HEK293 (cell line): ENCODE results near the gene OR5B21.

Experiments
- CTCF ChIA-PET: fragments of 350-600 bp; formaldehyde crosslinking; extraction: SDS; loops from one replicate; lab custom pipeline; 2021; ENCODE audit warnings: antibody characterized with exemption; lab: Yijun Ruan, JAX
- POLR2A ChIA-PET: fragments of 300-600 bp; formaldehyde crosslinking; extraction: SDS; loops from one replicate; lab custom pipeline; 2020; ENCODE audit warnings: antibody characterized with exemption, inconsistent platforms; lab: Yijun Ruan, JAX
- H3K27ac ChIP-seq: fragments of 200-500 bp; sonication (Bioruptor generic); 2 replicates; pipeline ENCODE4 v1.5.1; 2014; ENCODE audit warnings: low read depth, low read length, control low read depth, inconsistent platforms; ENCODE audit errors: extremely low read depth
- H3K36me3 ChIP-seq, 2 experiments: fragments of 200-500 bp in 1 of 2; sonication (Bioruptor generic) in 1 of 2; 1 replicate in 1 of 2; 2 replicates in 1 of 2; pipeline ENCODE4 v1.5.1; 2014 to 2017; ENCODE audit warnings: inconsistent platforms in 2 of 2, low read length in 2 of 2; ENCODE audit not compliant: control insufficient read depth in 2 of 2, insufficient read depth in 1 of 2
- H3K4me1 ChIP-seq: fragments of 200-500 bp; sonication (Bioruptor generic); 2 replicates; pipeline ENCODE4 v1.5.1; 2014; ENCODE audit warnings: mild to moderate bottlenecking, low read length, inconsistent platforms; ENCODE audit not compliant: control insufficient read depth, insufficient read depth
- H3K4me3 ChIP-seq: 2 replicates; pipeline ENCODE4 v1.5.1; 2011; ENCODE audit warnings: low read depth, mild to moderate bottlenecking, control low read depth, low read length, moderate library complexity
- H3K9me3 ChIP-seq: fragments of 200-500 bp; sonication (Bioruptor generic); 2 replicates; pipeline ENCODE4 v1.5.1; 2014; ENCODE audit warnings: low read depth, low read length, inconsistent platforms; ENCODE audit not compliant: control insufficient read depth, insufficient read depth
- KLF7 ChIP-seq: fragments of 450-650 bp; formaldehyde crosslinking; IDR thresholded peaks from 2 replicates; pipeline ENCODE4 v1.5.1; 2016; ENCODE audit warnings: missing biosample characterization, missing genetic modification characterization, borderline replicate concordance
- OSR2 ChIP-seq: fragments of 450-650 bp; formaldehyde crosslinking; IDR thresholded peaks from 2 replicates; pipeline ENCODE4 v1.5.1; 2016; ENCODE audit warnings: missing biosample characterization, missing genetic modification characterization
- OVOL3 ChIP-seq: fragments of 450-650 bp; formaldehyde crosslinking; IDR thresholded peaks from 2 replicates; pipeline ENCODE4 v1.5.1; 2016; ENCODE audit warnings: missing biosample characterization, missing genetic modification characterization
- ZBTB8A ChIP-seq: fragments of 450-650 bp; formaldehyde crosslinking; IDR thresholded peaks from 2 replicates; pipeline ENCODE4 v1.5.1; 2016; ENCODE audit warnings: missing biosample characterization, missing genetic modification characterization
- ZNF174 ChIP-seq: fragments of 450-650 bp; formaldehyde crosslinking; IDR thresholded peaks from 2 replicates; pipeline ENCODE4 v1.5.0; 2017; ENCODE audit warnings: missing biosample characterization, mild to moderate bottlenecking, missing genetic modification characterization
- ZNF214 ChIP-seq: fragments of 450-650 bp; formaldehyde crosslinking; IDR thresholded peaks from 2 replicates; pipeline ENCODE4 v1.5.1; 2017; ENCODE audit warnings: missing biosample characterization, mild to moderate bottlenecking, missing genetic modification characterization, borderline replicate concordance
- ZNF302 ChIP-seq: fragments of 450-650 bp; formaldehyde crosslinking; IDR thresholded peaks from 2 replicates; pipeline ENCODE4 v1.5.1; 2016; ENCODE audit warnings: missing biosample characterization, missing genetic modification characterization, low read depth
- ZNF350 ChIP-seq: fragments of 450-650 bp; formaldehyde crosslinking; IDR thresholded peaks from 2 replicates; pipeline ENCODE4 v1.5.0; 2017; ENCODE audit warnings: missing biosample characterization, mild to moderate bottlenecking, missing genetic modification characterization
- ZNF404 ChIP-seq: fragments of 450-650 bp; formaldehyde crosslinking; IDR thresholded peaks from 2 replicates; pipeline ENCODE4 v1.5.1; 2017; ENCODE audit warnings: missing biosample characterization, missing genetic modification characterization
- ZNF529 ChIP-seq: fragments of 450-650 bp; formaldehyde crosslinking; IDR thresholded peaks from 2 replicates; pipeline ENCODE4 v1.5.1; 2017; ENCODE audit warnings: missing genetic modification characterization, missing biosample characterization; ENCODE audit not compliant: insufficient replicate concordance
- ZNF561 ChIP-seq: fragments of 450-650 bp; IDR thresholded peaks from 2 replicates; pipeline ENCODE4 v1.5.1; 2018; ENCODE audit warnings: missing biosample characterization, missing genetic modification characterization, borderline replicate concordance
- TF ChIP-seq, protein P1 (sequence below): fragments of 450-650 bp; formaldehyde crosslinking; IDR thresholded peaks from 2 replicates; pipeline ENCODE4 v1.5.1; 2017; ENCODE audit warnings: missing biosample characterization, mild to moderate bottlenecking, missing genetic modification characterization, moderate library complexity
- TF ChIP-seq, protein P2 (sequence below): IDR thresholded peaks from 2 replicates; pipeline ENCODE4 v1.6.1; 2011; ENCODE audit warnings: mild to moderate bottlenecking, low read depth, low read length, borderline replicate concordance
- TF ChIP-seq, protein P3 (sequence below): fragments of 450-650 bp; formaldehyde crosslinking; IDR thresholded peaks from 2 replicates; pipeline ENCODE4 v1.5.1; 2016; ENCODE audit warnings: missing biosample characterization, missing genetic modification characterization
- TF ChIP-seq, protein P4 (sequence below): fragments of 450-650 bp; formaldehyde crosslinking; IDR thresholded peaks from 2 replicates; pipeline ENCODE4 v1.5.1; 2016; ENCODE audit warnings: missing biosample characterization, missing genetic modification characterization
- TF ChIP-seq, protein P5 (sequence below): fragments of 450-650 bp; formaldehyde crosslinking; IDR thresholded peaks from 2 replicates; pipeline ENCODE4 v1.5.1; 2016; ENCODE audit warnings: missing biosample characterization, missing genetic modification characterization
- TF ChIP-seq, protein P6 (sequence below): fragments of 450-650 bp; formaldehyde crosslinking; IDR thresholded peaks from 2 replicates; pipeline ENCODE4 v1.5.1; 2016; ENCODE audit warnings: missing biosample characterization, missing genetic modification characterization
- TF ChIP-seq, protein P7 (sequence below): fragments of 450-650 bp; formaldehyde crosslinking; IDR thresholded peaks from 2 replicates; pipeline ENCODE4; 2016; ENCODE audit warnings: missing biosample characterization, missing genetic modification characterization
- TF ChIP-seq, protein P8 (sequence below): fragments of 450-650 bp; formaldehyde crosslinking; IDR thresholded peaks from 2 replicates; pipeline ENCODE4 v1.5.1; 2016; ENCODE audit warnings: missing biosample characterization, missing genetic modification characterization

The OR5B21 gene

DNA sequence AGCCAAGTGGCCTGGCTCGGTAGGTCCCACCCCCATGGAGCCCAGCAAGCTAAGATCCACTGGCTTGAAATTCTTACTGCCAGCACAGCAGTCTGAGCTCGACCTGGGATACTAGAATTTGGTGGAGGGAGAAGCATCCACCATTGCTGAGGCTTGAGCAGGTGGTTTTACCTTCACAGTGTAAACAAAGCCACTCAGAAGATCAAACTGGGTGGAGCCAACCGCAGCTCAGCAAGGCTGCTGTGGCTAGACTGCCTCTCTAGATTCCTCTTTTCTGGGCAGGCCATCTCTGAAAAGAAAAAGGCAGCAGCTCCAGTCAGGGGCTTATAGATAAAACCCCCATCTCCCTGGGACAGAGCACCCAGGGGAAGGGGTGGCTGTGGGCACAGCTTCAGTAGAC, 22.3 kb upstream of the OR5B21 start:
- TF ChIP-seq ZNF404 (tag by site-specific recombination) (no peak), ZNF214 (no peak), ZNF174 (tag by site-specific recombination) (no peak), OSR2 (tag by site-specific recombination) (no peak), KLF7 (tag by site-specific recombination) (no peak), ZNF350 (tag by site-specific recombination) (no peak), ZNF561 (tag by site-specific recombination) (no peak), ZBTB8A (tag by site-specific recombination) (no peak), OVOL3 (tag by site-specific recombination) (no peak), ZNF529 (no peak), ZNF302 (no peak)
- TF ChIP-seq, protein P1, sequence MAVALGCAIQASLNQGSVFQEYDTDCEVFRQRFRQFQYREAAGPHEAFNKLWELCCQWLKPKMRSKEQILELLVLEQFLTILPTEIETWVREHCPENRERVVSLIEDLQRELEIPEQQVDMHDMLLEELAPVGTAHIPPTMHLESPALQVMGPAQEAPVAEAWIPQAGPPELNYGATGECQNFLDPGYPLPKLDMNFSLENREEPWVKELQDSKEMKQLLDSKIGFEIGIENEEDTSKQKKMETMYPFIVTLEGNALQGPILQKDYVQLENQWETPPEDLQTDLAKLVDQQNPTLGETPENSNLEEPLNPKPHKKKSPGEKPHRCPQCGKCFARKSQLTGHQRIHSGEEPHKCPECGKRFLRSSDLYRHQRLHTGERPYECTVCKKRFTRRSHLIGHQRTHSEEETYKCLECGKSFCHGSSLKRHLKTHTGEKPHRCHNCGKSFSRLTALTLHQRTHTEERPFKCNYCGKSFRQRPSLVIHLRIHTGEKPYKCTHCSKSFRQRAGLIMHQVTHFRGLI (tag by site-specific recombination), result no peak
- TF ChIP-seq, protein P2, sequence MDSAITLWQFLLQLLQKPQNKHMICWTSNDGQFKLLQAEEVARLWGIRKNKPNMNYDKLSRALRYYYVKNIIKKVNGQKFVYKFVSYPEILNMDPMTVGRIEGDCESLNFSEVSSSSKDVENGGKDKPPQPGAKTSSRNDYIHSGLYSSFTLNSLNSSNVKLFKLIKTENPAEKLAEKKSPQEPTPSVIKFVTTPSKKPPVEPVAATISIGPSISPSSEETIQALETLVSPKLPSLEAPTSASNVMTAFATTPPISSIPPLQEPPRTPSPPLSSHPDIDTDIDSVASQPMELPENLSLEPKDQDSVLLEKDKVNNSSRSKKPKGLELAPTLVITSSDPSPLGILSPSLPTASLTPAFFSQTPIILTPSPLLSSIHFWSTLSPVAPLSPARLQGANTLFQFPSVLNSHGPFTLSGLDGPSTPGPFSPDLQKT, result no peak
- TF ChIP-seq, protein P3, sequence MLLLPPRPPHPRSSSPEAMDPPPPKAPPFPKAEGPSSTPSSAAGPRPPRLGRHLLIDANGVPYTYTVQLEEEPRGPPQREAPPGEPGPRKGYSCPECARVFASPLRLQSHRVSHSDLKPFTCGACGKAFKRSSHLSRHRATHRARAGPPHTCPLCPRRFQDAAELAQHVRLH (tag by site-specific recombination), result no peak
- TF ChIP-seq, protein P4, sequence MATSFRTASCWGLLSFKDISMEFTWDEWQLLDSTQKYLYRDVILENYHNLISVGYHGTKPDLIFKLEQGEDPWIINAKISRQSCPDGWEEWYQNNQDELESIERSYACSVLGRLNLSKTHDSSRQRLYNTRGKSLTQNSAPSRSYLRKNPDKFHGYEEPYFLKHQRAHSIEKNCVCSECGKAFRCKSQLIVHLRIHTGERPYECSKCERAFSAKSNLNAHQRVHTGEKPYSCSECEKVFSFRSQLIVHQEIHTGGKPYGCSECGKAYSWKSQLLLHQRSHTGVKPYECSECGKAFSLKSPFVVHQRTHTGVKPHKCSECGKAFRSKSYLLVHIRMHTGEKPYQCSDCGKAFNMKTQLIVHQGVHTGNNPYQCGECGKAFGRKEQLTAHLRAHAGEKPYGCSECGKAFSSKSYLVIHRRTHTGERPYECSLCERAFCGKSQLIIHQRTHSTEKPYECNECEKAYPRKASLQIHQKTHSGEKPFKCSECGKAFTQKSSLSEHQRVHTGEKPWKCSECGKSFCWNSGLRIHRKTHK (tag by site-specific recombination), result no peak
- TF ChIP-seq, protein P5, sequence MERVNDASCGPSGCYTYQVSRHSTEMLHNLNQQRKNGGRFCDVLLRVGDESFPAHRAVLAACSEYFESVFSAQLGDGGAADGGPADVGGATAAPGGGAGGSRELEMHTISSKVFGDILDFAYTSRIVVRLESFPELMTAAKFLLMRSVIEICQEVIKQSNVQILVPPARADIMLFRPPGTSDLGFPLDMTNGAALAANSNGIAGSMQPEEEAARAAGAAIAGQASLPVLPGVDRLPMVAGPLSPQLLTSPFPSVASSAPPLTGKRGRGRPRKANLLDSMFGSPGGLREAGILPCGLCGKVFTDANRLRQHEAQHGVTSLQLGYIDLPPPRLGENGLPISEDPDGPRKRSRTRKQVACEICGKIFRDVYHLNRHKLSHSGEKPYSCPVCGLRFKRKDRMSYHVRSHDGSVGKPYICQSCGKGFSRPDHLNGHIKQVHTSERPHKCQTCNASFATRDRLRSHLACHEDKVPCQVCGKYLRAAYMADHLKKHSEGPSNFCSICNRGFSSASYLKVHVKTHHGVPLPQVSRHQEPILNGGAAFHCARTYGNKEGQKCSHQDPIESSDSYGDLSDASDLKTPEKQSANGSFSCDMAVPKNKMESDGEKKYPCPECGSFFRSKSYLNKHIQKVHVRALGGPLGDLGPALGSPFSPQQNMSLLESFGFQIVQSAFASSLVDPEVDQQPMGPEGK (tag by site-specific recombination), result no peak
- peaks cover 0 to 18% of the 10 kb centered on the region in 2 experiments; a peak in 1 of 3 replicates for H3K36me3 ChIP-seq

DNA sequence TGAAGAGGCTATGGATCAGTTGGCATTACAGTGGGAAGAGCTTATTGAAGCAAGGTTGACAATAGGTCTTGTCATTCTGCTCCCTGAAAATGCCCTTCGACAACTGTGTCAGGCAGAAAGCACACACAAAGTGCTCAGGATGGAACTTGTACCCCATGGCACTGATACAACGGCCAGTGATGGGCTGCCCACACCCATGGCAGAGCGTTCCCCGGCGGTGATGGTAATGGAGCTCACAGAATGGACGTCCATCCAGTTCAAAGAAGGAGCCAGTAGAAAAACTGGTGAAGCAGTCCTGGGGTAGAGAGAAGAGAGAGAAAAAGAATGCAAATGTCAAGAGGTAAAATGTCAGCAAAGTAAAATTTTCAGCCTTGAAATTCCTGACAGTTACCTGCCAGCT, 19.5 kb upstream of the OR5B21 start:
- POLR2A ChIA-PET, result no interaction called here
- Histone ChIP-seq H3K4me1 (no peaks in the 10 kb centered on the region), H3K9me3 (no peaks in the 10 kb centered on the region), H3K27ac (no peak overlapping the region), H3K36me3 (peaks cover 0 to 15% of the 10 kb centered on the region in 2 experiments; a peak in 1 of 3 replicates), H3K4me3 (no peak overlapping the region)
- TF ChIP-seq, protein P6, sequence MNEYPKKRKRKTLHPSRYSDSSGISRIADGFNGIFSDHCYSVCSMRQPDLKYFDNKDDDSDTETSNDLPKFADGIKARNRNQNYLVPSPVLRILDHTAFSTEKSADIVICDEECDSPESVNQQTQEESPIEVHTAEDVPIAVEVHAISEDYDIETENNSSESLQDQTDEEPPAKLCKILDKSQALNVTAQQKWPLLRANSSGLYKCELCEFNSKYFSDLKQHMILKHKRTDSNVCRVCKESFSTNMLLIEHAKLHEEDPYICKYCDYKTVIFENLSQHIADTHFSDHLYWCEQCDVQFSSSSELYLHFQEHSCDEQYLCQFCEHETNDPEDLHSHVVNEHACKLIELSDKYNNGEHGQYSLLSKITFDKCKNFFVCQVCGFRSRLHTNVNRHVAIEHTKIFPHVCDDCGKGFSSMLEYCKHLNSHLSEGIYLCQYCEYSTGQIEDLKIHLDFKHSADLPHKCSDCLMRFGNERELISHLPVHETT, result no peak
- TF ChIP-seq, protein P7, sequence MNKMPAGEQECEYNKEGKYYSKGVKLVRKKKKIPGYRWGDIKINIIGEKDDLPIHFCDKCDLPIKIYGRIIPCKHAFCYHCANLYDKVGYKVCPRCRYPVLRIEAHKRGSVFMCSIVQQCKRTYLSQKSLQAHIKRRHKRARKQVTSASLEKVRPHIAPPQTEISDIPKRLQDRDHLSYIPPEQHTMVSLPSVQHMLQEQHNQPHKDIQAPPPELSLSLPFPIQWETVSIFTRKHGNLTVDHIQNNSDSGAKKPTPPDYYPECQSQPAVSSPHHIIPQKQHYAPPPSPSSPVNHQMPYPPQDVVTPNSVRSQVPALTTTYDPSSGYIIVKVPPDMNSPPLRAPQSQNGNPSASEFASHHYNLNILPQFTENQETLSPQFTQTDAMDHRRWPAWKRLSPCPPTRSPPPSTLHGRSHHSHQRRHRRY, result no peak
- TF ChIP-seq, protein P8, sequence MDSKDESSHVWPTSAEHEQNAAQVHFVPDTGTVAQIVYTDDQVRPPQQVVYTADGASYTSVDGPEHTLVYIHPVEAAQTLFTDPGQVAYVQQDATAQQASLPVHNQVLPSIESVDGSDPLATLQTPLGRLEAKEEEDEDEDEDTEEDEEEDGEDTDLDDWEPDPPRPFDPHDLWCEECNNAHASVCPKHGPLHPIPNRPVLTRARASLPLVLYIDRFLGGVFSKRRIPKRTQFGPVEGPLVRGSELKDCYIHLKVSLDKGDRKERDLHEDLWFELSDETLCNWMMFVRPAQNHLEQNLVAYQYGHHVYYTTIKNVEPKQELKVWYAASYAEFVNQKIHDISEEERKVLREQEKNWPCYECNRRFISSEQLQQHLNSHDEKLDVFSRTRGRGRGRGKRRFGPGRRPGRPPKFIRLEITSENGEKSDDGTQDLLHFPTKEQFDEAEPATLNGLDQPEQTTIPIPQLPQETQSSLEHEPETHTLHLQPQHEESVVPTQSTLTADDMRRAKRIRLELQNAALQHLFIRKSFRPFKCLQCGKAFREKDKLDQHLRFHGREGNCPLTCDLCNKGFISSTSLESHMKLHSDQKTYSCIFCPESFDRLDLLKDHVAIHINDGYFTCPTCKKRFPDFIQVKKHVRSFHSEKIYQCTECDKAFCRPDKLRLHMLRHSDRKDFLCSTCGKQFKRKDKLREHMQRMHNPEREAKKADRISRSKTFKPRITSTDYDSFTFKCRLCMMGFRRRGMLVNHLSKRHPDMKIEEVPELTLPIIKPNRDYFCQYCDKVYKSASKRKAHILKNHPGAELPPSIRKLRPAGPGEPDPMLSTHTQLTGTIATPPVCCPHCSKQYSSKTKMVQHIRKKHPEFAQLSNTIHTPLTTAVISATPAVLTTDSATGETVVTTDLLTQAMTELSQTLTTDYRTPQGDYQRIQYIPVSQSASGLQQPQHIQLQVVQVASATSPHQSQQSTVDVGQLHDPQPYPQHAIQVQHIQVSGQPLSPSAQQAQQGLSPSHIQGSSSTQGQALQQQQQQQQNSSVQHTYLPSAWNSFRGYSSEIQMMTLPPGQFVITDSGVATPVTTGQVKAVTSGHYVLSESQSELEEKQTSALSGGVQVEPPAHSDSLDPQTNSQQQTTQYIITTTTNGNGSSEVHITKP (tag by site-specific recombination), result no peak
- CTCF ChIA-PET, result no interaction called here

More for the DNA sequence above, 22.3 kb upstream of the OR5B21 start:
- H3K9me3 ChIP-seq, result no peaks in the 10 kb centered on the region
- H3K27ac ChIP-seq, result no peak overlapping the region
- no peak overlapping the region for H3K4me3 ChIP-seq
- ChIA-PET CTCF (interaction anchor here (0.7 kb wide), 1 partner anchor 258 kb away, joined by 3 read pairs; no protein-coding TSS in a partner anchor), POLR2A (no interaction called here)
- H3K4me1 ChIP-seq, result no peaks in the 10 kb centered on the region
